GM21723 (cell line): ENCODE data around the gene ZNF865.

Experiments used
- ATAC-seq: cut with Tn5 transposase; IDR thresholded peaks from one replicate; pipeline ENCODE4 v1.9.1; 2021; ENCODE audit warnings: mild to moderate bottlenecking, moderate library complexity; ENCODE audit not compliant: unreplicated experiment

ZNF865 gene

DNA sequence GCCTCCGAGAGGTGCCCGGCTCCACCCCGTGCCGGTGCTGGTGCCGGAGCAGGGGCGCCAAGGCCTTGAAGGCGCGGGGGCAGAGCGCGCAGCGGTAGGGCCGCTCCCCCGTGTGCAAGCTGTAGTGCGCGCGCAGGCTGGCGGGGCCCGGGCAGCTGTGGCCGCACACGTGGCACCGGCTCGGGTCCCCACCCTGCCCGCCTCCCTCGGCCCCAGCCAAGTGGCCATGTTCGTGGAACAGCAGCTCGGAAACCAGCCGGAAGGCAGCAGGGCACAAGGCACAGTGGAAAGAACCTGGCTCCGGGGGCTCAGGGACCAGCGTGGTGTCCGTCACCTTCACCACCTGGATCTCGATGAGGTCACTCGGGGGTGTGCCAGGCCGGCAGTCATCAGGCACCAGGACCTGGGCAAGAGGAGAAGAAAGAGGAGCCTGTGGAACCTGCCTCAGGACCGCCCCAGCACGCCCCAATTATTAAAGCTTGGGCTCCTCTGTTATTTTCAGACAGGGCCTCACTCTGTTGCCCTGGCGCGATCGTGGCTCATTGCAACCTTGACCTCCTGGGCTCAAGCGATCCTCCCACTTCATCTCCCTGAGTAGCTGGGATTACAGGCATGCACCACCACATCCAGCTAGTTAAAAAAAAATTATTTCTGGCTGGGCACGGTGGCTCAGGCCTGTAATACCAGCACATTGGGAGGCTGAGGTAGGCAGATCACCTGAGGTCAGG, 17.0 kb downstream of the ZNF865 start:
- ATAC-seq: no peak

DNA sequence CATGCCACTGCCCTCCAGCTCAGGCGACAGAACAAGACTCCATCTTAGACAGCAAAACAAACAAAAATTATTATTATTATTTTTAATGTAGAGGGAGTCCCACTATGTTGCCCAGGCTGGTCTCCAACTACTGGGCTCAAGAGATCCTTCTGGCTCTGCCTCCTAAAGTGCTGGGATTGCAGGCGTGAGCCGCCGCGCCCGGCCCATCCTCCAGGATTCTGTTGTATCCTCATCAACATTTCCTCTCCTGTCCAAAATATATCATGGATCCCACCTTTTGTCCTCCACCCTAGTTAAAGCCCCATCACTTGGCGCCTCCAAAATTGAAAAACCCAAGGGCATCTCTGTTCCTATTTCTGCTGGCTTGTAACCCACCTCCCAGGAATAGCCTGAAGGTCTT, 17.7 kb downstream of the ZNF865 start:
- no peak for ATAC-seq

DNA sequence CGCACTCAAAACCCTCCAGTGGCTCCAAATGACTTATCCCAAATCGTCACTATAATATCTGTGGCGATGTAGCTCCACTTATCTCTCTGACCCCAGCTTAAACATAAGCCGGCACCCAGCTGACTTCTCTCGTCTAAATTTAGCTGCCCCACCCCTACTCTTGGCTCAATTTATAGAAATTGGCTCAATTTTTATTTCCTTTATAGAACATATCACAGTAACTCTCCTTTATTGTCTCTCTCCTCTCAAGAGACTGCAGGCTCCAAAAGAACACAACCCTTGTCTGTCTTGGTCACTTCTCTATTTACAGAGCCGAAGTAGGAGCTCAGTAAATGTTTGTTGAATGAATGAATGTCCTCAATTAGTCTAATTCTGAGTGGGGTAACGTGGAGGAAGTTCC, 18.1 kb downstream of the ZNF865 start:
- no peak for ATAC-seq

DNA sequence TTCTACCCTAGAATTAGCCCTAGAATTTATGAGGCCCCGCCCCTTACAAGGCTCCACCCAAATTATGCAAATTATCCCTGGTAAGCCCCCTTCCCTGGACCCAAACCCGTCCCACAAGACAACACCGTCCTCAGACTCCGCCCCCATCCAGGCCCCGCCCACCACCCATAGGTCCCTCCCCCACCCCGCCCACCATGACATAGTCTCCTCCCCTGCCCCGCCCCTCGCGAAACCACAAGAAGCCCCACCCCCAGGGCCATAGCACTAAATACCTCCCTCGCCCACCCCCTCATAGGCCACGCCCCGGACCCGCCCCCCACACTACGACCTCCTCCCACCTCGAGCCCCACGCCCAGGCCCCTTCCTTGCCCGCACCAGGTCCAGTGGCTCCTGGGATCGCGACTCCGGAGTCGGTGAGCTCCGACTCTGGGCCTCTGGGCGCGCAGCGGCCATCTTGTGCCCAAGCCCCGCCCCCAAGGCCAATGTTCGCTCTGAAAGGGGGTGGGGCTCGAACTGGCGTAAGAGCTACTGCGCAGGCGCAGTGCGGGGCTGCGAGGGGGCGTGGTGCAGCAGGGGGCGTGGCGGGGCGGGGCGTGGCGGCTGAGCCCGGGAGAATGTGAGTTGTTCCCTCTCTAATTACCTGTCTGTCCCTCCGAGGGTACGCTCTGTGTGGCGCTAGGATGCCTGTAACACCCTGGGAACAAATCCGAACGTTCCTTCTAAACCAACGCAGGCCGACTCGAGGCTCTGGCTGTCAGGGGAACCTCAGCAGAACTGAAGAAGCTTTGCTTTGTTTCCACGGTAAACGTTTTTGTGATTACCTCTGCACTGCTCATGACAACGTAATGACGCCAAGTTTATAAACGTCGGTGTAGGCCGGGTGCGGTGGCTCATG, 18.9 kb downstream of the ZNF865 start, which contains the start of gene ZNF784:
Gene ZNF784, minus strand, starts transcription at position 458 of the 895 bp plus-strand sequence. Its CDS starts 5 bp downstream, at position 453.
- peak; percentile 53 for ATAC-seq

DNA sequence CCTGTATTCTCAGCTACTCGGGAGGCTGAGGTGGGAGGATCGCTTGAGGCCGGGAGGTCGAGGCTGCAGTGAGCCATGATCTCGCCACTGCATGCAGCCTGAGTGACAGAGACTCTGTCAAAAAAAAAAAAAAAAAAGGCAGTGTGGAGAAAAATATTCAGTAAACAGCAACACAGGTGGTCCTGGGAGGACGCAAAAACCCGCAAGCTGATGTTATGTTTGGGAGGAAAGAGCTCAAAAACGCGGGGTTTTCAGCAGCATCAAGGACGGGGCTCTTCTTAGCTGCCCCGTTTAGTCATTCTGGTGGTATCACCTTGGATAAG, 19.5 kb downstream of the ZNF865 start:
- no peak for ATAC-seq

DNA sequence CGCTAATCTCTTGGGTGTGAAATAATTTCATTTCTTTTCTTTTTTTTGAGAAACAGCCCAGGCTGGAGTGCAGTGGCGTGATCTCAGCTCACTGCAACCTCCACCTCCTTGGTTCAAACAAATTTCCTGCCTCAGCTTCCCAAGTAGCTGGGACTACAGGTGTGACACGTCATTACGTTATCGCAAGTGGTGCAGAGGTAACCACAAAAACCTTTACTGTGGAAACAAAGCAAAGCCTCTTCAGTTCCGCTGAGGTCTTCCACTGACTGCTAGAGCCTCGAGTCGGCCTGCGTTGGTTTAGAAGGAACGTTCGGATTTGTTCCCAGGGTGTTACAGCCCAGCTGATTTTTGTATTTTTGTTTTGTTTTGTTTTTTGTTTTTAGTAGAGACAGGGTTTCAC, 20.9 kb downstream of the ZNF865 start:
- no peak for ATAC-seq

DNA sequence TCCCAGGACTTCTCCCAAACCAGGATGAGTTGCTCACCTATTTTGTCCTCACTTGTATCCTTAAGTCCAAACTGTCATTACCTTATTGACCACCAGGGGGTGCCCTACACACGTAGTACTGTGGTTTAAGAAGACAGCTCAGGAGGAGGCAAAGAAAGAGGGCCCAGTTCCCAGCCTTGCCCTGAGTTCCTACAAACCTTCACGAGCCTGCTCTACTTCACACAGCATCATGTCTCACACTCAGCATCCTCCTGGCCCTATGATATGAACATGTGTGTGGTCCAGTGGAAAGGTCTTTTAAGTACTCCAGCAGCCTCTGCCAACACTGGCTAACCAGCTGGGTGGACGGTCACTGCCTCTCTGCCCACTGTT, 27.0 kb downstream of the ZNF865 start:
- no peak for ATAC-seq

DNA sequence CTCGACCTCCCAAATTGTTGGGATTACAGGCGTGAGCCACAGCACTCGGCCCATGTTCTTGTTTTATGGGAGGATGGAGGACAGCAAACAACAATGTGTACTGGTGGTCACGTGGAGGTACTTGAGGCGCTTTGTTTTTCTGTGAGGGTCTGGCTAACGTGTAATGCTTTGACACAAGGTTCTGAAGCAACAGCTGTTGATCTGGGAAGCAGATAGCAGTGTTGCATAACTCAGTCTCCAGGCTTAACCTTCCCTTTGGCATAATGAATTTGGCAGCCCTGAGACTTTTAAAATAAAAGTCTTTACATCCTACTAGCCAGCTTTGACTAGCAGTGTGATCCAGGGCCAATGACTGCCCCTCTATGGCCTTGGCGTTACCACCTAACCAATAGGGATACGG, 28.4 kb downstream of the ZNF865 start:
- ATAC-seq: no peak

DNA sequence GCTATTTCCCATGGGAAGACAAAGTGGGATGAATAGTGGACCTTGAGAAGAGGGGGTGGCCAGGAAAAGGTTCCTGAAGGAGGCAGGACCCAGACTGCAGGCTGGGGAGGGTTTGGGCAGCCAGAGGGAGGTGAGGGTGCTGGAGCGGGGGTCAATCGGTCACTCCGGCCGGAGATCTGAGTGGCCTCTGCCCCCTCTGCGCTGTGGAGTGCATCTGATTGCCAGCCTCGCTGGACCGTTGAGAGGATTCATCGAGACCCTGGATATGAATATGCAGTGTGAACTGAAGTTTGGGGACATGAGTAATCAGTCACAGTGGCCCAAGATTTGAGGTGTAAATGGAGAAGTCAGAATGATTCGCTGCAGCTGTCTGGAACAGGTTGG, 29.9 kb downstream of the ZNF865 start:
- no peak for ATAC-seq

DNA sequence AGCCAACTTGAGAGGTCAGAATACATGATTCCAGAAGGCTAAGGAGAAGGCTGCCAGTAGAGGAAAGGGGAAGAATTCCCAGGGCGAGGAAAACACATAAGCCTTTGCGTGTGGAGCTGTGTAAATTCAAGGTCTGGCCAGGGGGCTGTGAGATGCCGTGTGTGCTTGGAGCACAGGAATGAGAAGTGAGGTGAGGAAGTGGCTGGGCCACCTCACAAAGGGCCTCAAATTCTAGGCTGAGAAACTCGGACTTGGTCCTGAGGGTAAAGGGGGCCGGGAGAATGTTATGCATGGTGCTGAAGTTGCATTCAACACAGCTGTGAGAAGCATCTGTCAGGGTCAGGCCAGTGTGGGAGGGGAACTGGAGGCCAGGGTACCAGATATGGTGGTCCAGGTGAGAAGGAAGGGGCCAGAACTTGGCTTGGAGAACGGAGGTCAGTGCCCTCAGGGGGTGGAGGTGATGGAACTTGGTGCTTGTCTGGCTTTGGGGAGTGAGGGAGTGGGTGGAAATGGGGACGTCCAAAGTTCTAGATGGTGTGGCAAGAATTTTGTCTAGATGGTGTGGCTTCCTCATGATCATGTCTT, 30.5 kb downstream of the ZNF865 start:
- ATAC-seq: no peak

DNA sequence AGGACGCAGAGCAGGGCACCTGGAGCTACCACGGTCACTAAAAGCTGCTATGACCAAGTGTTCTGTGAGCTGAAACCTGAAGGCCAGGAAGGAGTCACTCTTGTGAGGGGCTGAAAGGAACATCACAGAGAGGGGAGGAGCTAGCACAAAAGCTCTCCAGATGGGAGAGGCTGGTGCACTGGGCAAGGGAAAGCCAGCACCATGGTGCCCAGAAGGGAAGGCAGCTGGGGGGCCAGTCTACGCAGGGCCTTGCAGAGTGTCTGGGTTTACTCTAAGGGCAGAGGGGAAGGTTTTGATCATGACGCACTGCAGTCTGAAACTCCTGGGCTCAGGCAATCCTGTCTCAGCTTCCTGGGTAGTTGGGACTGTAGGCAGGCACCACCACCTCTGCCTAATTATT, 31.3 kb downstream of the ZNF865 start:
- ATAC-seq: no peak

DNA sequence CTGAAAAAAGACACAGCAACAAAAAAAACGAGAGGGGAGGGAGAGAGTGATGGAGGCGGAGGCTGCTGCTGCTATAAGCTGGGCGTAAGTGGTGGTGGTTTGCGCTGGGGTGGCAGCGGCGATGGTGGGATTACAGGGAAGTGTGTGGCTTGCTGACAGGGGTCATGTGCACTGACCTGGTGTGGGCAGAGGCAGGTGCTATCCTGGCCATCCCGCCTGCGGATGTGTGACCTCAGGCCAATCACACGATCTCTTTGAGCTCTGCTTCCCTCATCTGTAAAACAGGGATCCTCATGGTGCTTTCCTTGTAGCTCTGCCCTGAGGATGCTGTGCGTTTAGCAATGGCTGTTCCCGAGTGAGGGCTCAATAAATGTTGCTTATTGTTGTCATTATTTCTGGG, 32.1 kb downstream of the ZNF865 start:
- no peak for ATAC-seq

DNA sequence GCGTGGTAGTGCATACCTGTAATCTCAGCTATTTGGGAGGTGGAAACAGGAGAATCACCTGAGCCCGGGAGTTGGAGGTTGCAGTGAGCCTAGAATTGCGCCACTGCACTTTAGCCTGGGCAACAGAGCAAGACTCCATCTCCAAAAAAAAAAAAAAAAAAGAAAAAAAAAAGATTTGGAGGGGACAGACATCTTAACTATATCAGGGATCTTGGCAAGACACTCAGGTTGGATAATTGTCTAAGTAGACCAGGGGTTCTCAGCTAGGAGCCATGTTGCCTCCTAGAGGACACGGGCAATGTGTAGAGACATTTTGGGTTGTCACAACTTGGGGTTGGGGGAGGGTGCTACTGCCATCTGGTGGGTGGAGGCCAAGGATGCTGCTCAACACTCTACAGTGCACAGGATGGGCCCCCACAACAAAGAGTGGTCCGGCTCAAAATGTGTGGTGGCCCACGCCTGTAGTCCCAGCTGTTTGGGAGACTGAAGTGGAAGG, 33.5 kb downstream of the ZNF865 start:
- ATAC-seq: no peak

DNA sequence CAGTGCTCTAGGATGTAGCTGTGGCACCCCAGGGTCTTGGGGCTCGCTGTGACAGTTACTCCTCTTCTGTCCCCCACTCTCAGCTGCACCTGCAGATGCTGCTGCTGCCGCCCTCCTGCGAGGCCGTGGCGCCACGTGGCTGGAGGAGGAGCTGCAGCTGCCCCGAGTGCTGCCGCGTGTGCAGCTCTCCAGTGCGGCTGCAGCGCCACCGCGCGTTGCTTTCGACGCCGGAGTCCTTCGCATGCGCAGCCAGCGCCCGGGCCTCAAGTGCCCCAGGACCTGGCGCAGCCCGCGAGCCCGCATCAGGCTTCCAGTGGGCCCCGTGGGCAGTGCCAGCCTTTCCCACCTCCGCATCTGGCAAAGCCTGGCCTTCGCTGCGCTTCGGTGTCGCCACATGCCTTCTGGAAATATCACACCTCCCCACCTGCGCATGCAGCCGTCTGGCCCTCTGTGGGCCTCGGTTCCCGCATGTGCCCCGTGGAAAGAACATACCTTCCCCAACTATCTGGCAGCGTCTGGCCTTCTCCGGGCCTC, 34.7 kb downstream of the ZNF865 start:
- ATAC-seq: no peak

DNA sequence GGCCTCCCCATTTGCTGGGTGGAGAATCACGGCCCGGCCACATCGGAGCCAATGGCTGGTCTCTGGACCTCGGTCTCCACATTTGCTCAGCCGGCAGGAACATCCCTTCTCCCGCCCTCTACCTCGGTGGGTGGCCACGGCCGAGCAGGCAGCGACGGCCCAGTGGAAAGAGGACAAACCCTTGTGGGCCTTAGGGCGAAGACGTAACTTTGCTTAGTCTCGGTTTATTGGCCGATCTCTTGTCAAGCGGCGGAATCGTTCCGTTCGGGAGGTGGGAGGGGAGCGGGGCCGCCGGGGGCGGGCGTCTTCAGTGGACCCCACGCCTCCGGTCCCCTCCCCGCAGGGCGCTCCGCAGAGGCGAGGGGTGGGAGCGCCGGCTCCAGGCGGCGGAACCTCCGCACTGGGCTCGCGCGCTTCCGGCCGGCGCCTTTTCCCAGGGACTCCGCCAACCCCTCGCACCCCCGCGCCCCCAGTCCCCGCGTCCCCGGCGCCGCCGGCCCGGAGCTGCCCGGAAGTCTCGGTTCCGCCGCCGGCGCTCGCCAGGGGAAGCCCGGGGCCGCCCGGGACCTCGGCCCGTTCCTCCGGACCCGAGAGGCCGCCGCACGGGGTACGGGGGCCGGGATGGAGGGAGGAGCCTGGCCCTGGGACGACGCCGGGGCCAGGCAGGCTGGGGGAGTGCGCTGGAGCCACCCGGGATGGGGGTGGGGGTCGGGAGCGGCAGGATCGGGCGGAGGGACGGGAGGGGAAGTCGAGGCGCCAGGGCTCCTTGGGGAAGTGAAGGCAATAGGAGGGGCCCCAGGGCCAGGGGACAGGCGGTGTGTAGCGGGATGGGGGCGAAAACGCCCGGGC, 35.4 kb downstream of the ZNF865 start, which contains the start of gene ZNF580:
Gene ZNF580, plus strand, starts transcription at position 426 of the 849 bp plus-strand sequence. CDS start 1,507 bp downstream, outside the sequence.
- peak; percentile 34 for ATAC-seq

DNA sequence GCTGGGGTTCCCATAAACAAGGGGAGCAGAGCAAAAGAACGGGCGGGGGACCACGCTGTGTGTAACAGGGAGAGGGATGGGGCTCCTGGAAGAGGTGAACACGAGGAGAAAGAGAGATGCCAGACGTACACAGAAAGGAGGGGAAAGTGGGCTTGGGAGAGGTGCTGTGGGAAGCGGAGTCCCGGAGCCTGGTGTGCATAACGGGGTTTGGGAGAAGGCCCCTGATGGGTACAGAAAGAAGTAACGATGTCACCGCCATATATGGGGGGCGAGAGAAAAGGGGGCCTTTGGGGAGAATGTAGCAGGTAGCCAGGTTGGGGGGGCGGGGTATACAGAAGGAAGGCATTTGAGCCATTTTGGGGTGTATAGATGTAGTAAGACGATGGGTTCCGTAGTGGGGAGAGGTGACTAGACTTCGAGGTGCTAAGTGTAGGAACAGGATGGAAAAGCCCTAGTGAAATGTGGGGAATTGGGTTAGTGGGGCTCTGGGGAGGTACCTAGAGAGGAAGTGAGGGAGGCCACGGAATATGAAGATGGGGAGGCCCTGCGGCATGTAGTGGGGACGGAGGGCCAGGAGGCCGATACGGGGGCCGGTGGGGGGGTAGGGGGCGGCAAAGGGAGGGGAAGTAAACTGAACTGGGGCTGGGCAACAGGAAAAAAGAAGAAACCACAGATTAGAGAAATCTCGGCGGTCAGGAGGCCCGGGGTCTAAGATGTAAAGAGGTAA, 36.1 kb downstream of the ZNF865 start:
- ATAC-seq: no peak

DNA sequence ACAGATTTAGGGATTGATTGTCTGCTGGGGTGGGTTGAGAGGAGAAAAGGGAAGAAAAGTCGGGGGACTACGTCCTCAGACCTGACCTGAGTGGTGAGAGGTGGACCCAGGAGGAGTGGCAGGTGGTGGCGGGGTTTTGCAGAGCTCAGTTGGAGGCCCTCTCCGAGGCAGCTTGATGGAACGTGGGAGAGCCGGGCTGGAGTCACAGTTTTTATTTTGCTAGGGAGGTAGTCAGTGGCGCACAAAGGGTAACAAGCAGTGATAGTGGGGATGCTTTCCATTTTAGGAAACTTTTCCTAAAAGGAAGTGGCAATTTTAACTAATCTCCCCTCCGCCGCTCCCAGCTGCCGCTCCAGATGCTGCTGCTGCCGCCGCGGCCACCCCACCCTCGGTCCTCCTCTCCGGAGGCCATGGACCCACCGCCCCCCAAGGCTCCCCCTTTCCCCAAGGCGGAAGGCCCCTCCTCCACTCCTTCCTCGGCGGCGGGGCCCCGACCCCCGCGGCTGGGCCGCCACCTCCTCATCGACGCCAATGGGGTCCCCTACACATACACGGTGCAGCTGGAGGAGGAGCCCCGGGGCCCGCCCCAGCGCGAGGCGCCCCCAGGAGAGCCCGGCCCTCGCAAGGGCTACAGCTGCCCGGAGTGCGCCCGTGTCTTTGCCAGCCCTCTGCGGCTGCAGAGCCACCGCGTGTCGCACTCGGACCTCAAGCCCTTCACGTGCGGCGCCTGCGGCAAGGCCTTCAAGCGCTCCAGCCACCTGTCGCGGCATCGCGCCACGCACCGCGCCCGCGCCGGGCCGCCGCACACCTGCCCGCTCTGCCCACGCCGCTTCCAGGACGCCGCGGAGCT, 36.9 kb downstream of the ZNF865 start:
- peak; percentile 16 for ATAC-seq

DNA sequence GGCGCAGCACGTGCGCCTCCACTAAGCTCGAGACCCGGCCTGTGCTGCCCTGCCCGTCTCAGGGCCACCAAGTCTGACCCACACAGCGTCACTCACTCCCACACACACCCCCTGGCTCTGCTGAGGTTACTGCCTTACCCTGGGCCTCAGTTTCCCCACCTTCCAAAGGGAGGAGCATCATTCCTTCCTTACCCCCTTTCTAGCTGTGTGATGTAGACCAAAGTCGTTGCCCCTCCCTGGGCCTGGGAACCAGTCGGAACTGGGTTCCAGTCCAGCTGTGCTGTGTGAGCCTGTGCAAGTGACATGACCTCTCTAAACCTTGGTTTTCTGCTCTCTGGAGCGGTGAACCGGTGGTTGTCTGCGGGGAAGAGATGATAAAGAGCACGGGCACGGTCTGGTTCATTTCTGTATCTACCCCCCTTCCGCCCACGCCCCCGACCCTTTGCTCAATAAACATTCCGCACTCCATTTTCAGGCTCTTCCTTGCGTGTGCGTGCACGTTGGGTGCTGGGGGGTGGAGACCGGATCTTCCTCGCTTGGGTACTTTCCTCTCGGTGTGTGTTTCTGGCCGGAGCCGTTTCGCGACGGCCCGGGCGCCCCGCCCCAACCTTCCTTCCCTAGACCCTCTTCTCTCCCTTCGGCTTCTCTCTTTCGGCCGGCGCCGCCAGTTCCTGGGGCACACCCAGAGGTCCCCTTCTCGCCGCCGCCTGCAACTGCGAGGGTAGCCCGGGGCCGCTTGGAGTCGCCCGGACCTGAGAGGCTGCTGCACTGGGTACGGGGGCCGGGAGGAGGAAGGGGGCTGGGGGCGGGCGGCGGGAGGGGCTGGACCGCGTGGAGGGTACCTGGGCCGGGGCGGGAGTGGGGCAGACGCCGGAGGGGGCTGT, 37.8 kb downstream of the ZNF865 start, which contains the start of gene ZNF581:
Gene ZNF581, plus strand, starts transcription at position 647 of the 884 bp plus-strand sequence. CDS start 923 bp downstream, outside the sequence.
- peak; percentile 38 for ATAC-seq
